Raji (cell line): ENCODE results near the gene NFIX.

Experiments
- POLR2A ChIP-seq: IDR thresholded peaks from 2 replicates; pipeline ENCODE4 v1.6.1; 2011; ENCODE audit warnings: low read depth, low read length, control low read depth; ENCODE audit not compliant: insufficient read depth

NFIX gene

GRCh38 chr19:13018035-13018914 lies 23.0 kb downstream of the NFIX start:
- no peak for TF ChIP-seq POLR2A

- no peak for TF ChIP-seq POLR2A
These were observed 24.1 kb downstream of the NFIX start for GRCh38 chr19:13019332-13019731.

- no peak for TF ChIP-seq POLR2A
These were observed 24.7 kb downstream of the NFIX start for GRCh38 chr19:13020002-13020414.

GRCh38 chr19:13022111-13022858 lies 27.0 kb downstream of the NFIX start:
- no peak for TF ChIP-seq POLR2A

GRCh38 chr19:13022859-13023636 lies 27.8 kb downstream of the NFIX start:
- no peak for TF ChIP-seq POLR2A

- TF ChIP-seq POLR2A = no peak
These were observed 28.4 kb downstream of the NFIX start for GRCh38 chr19:13023656-13024055.

GRCh38 chr19:13024126-13024950 lies 29.1 kb downstream of the NFIX start:
- no peak for TF ChIP-seq POLR2A

- no peak for TF ChIP-seq POLR2A
These were observed 29.8 kb downstream of the NFIX start for GRCh38 chr19:13024951-13025697.

DNA sequence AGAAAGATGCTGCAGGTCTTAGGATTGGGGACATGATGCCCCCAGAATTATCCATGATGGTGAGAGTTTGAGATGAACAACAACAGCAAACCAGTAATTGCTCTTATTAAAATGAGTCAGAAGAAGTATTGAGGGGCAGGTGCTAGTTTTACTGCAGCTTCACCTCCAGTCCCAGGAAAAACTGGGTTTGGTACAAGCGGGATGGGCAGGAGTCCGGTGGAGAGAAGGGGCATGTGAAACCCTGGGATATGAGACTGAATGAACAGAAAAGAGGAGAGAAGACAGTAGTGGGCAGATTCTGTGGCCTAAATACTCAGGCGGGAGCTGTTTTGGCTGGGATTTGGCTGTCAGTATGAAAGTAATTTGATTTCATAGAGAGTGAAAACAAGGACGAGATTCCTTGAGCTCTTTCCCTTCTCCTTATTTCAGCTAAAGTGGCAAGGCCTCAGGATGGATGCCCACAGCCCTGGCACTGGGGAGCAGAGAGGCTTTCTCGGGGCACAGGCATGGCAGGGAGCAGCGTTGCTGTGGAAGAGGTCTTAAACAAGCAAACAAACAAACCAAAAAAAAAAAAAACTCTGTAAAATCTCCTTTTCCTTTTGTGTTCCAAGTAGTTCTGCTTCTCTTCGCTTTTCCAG lies 30.7 kb downstream of the NFIX start:
- no peak for TF ChIP-seq POLR2A

DNA sequence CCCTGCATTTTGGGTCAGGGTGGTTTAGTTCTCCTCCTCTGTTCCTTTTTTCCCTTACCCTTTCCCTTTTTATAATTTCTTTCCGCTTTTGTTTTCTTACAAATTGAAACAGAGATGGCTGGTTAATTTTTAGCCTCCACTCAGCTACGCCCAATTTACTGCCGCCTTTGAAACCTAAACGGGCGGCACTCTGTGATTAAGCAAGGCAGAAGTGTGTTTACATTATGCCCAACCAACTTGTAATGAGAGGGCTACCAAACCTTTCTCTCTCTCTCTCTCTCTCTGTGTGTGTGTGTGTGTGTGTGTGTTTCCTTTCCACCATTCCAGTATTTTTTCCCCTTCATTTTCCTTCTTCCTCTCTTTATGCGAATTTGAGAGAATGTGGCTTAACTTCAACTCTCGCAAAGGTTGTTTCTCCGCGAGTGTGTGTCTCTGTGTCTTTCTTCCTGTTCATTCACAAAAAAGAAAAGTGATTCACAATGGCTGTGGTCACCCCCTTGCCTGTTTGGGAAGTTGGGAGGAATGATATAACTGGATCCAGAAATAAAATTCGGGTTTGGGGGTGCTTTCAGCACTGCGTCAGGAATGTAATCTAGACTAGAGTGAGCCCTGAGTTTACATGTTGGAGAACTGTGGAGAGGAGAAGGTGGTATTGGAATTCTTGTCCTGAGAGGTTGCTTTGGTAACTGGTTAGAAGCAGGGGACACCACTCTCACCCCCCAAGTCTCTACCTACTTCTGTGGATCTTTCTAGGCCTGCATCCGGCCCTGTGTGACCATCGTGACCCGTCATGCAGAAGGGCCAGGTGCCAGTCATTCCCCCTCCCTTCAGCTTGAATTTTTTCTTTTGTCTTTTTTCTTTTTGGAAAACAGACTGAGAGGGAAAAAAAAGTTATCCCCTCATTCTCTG lies 31.4 kb downstream of the NFIX start:
- TF ChIP-seq POLR2A = no peak

GRCh38 chr19:13027557-13027956 lies 32.3 kb downstream of the NFIX start:
- TF ChIP-seq POLR2A = no peak

- no peak for TF ChIP-seq POLR2A
These were observed 32.8 kb downstream of the NFIX start for GRCh38 chr19:13028027-13028426.

GRCh38 chr19:13029301-13029880 lies 34.1 kb downstream of the NFIX start:
- no peak for TF ChIP-seq POLR2A
